ENCODE measurements around the gene KRTAP19-5.

DNA sequence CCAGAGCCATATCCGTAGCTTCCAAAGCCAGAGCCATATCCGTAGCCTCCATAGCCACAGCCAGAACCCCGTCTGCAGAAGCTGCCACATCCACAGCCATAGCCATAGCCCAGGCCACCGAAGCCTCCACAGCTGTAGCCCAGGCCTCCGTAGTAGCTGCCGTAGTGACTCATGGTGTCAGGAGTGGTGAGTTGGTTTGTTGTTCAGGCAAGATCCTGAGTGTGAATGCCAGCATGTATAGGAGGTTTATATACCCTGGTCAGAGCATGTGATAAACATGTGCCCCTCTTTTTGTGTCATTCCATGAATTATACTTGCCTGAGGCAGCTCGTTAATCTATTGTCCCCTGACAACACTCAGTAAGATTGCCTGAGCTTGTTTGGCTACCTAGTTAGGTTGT is 21.8 kb downstream of the KRTAP19-5 start, which contains the start of gene KRTAP19-1:
- TF ChIP-seq POLR2A (IDR thresholded peaks at IDR 0.05): no peak
- TF ChIP-seq, protein P1, sequence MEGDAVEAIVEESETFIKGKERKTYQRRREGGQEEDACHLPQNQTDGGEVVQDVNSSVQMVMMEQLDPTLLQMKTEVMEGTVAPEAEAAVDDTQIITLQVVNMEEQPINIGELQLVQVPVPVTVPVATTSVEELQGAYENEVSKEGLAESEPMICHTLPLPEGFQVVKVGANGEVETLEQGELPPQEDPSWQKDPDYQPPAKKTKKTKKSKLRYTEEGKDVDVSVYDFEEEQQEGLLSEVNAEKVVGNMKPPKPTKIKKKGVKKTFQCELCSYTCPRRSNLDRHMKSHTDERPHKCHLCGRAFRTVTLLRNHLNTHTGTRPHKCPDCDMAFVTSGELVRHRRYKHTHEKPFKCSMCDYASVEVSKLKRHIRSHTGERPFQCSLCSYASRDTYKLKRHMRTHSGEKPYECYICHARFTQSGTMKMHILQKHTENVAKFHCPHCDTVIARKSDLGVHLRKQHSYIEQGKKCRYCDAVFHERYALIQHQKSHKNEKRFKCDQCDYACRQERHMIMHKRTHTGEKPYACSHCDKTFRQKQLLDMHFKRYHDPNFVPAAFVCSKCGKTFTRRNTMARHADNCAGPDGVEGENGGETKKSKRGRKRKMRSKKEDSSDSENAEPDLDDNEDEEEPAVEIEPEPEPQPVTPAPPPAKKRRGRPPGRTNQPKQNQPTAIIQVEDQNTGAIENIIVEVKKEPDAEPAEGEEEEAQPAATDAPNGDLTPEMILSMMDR (IDR thresholded peaks at IDR 0.05): no peak
- no peak for TF ChIP-seq POLR2AphosphoS5 (IDR thresholded peaks at IDR 0.05)

Measured in transverse colon (tissue), 4 donors.